Measurements from ENCODE around the gene TXNRD2. TPM values are rescaled to one million over a fixed set of nuclear protein-coding genes. Genes with fewer than 3 reads are reported as not detected.

TXNRD2 gene
- total RNA-seq, 1 donor: 19.5 TPM

DNA sequence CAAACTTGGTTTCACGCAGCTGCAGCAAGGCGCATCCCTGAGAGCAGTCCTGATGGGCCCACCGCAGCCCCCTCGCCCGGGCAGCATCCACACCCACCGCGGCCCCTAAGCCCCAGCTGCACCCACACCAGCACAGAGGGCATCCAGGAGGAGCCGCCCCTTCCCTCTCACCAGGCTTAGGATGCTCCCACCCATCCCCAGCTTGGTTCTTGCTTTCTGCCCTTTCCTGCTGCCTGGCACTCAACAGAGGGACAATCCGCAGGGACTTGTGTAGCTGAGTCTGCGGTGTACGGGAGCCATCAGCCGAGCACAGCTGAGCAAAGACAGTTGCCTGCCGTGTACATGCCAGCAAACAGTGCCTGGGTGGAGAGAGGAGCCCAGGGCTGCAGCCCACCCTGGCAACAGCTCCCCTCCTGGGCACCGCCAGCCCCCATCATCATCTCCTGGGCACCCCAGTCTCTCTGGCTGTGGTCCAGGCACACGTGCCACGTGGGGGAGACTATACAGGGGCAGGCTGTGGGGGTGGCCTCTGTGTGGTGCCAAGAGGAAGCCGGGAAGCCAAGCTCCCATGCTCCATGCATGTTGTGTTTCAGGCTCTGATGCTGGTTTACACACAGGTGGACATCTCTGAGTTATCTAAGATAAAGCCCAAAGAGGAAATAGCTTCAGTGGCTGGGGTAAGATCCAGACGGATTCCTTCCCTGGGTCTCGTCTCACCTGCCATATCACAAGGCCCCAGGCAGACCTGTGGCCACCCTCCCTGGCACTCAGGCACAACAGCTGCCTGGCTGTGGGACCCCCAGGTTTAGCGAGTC is 50.9 kb downstream of the TXNRD2 start:
- Histone ChIP-seq H3K4me1 (ENCODE audit: insufficient read depth, low read length) (peaks cover 30% of the 10 kb centered on the region), H3K27me3 (ENCODE audit: insufficient read depth, low read length) (no peaks in the 10 kb centered on the region), H3K4me2 (ENCODE audit: insufficient read depth, low read length) (no peak overlapping the region), H3K9me3 (ENCODE audit: low read depth, low read length) (no peaks in the 10 kb centered on the region), H3K27ac (ENCODE audit: low read depth, low read length) (peak overlapping the region; percentile 56), H3K36me3 (ENCODE audit: insufficient read depth, low read length) (peaks cover 5% of the 10 kb centered on the region), H3K4me3 (ENCODE audit: insufficient read depth, low read length) (no peak overlapping the region), H2AFZ (ENCODE audit: low read length) (no peak overlapping the region), H3K79me2 (ENCODE audit: insufficient read depth, low read length) (no peaks in the 10 kb centered on the region), H4K20me1 (ENCODE audit: insufficient read depth, low read length) (no peaks in the 10 kb centered on the region)
- DNase-seq (ENCODE audit: insufficient read length, low spot score, missing footprints): no peak
- TF ChIP-seq, protein P1, sequence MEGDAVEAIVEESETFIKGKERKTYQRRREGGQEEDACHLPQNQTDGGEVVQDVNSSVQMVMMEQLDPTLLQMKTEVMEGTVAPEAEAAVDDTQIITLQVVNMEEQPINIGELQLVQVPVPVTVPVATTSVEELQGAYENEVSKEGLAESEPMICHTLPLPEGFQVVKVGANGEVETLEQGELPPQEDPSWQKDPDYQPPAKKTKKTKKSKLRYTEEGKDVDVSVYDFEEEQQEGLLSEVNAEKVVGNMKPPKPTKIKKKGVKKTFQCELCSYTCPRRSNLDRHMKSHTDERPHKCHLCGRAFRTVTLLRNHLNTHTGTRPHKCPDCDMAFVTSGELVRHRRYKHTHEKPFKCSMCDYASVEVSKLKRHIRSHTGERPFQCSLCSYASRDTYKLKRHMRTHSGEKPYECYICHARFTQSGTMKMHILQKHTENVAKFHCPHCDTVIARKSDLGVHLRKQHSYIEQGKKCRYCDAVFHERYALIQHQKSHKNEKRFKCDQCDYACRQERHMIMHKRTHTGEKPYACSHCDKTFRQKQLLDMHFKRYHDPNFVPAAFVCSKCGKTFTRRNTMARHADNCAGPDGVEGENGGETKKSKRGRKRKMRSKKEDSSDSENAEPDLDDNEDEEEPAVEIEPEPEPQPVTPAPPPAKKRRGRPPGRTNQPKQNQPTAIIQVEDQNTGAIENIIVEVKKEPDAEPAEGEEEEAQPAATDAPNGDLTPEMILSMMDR (IDR thresholded peaks at IDR 0.05; ENCODE audit: extremely low read depth, low read depth, low read length): no peak

DNA sequence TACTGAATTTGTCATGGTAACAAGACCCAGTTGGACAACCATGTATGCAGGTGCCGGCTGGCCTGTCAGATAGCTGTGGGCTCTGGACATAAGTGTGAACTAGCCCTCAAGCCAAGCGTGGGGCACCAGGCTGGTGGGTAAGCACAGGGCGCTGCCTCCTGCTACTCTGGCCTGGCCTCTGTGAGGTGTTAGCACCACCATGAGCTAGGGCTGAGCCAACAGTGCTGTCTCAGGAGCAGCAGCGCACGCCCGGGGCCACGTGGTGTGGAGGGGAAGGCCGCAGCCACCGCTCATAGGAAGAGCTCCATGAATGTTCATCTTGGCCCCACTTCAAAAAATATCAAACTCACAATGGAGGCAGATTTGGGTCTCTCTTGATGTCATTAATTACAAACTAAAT is 51.7 kb downstream of the TXNRD2 start:
- DNase-seq (ENCODE audit: insufficient read length, low spot score, missing footprints): no peak
- no peak overlapping the region for H3K4me2 ChIP-seq (ENCODE audit: insufficient read depth, low read length)
- peaks cover 4% of the 10 kb centered on the region for H3K36me3 ChIP-seq (ENCODE audit: insufficient read depth, low read length)
- no peak overlapping the region for H2AFZ ChIP-seq (ENCODE audit: low read length)
- H3K27me3 ChIP-seq (ENCODE audit: insufficient read depth, low read length): no peaks in the 10 kb centered on the region
- H3K9me3 ChIP-seq (ENCODE audit: low read depth, low read length): no peaks in the 10 kb centered on the region
- TF ChIP-seq, protein P1 (IDR thresholded peaks at IDR 0.05; ENCODE audit: extremely low read depth, low read depth, low read length): no peak
- no peaks in the 10 kb centered on the region for H4K20me1 ChIP-seq (ENCODE audit: insufficient read depth, low read length)
- H3K79me2 ChIP-seq (ENCODE audit: insufficient read depth, low read length): no peaks in the 10 kb centered on the region
- H3K4me1 ChIP-seq (ENCODE audit: insufficient read depth, low read length): peaks cover 30% of the 10 kb centered on the region
- no peak overlapping the region for H3K4me3 ChIP-seq (ENCODE audit: insufficient read depth, low read length)
- no peak overlapping the region for H3K27ac ChIP-seq (ENCODE audit: low read depth, low read length)

DNA sequence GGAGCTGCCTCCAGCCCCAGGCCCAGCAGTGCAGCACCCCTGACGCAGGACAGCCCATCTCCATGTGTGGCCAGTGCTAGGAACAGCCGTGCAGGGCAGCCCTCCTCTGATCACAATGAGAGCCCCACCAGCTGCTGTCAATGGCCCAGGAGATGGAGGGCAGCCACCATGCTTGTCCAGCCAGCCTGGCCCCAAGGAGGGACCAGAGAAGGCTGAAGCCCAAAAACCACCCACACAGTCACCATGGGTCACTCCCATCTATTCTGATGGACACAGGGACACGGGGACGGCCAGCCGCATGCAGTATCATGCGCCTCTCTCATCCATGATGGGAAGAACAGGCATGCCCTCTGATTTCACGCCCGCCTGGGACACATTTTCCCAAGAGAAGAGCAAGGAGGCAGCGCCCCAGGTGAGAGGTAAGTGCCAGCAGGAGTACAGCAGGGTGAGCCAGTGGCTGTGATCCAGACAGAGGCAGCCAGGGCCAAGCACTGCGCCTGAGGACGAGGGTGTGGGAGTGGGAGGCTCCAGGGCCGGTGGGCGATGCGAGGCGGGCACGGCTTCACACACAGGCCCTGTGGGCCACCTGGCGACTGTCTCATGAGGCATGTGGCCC is 53.4 kb downstream of the TXNRD2 start:
- peaks cover 30% of the 10 kb centered on the region for H3K4me1 ChIP-seq (ENCODE audit: insufficient read depth, low read length)
- TF ChIP-seq, protein P1 (IDR thresholded peaks at IDR 0.05; ENCODE audit: extremely low read depth, low read depth, low read length): no peak

DNA sequence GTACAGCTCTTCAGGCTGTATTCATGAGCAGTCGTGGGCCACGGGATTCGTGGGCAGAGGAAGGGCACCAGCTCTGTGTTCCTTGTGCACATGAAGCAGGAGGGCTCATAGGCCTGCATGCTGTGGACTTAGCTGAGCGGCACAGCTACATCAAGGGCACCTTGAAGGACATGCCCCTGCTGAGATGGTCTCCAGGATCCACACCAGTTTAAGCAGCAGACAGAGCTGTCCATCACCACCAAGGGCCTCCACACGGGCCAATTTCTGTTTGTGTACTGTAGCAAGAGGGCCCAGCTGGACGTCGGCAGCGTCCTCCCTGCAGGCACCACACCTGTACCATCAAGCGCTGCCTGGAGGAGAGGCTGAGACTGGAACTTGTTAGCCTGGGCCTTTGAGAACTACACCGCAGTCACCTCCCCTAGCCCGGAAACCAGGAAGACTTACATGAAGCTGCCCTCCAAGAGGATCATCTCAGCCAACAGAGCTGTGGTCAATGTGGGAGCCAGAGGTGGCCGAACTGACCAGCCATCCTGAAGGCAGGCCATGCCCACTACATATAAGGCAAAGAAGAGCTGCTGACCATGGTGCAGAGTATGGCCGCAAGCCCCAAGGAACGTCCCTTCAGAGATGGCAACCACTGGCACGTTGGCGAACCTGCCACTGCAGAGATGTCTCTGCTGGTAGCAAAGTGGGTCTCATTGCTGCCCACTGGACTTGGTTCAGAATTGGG is 54.2 kb downstream of the TXNRD2 start:
- H3K4me1 ChIP-seq (ENCODE audit: insufficient read depth, low read length): peaks cover 24% of the 10 kb centered on the region
- H3K27me3 ChIP-seq (ENCODE audit: insufficient read depth, low read length): no peaks in the 10 kb centered on the region
- no peaks in the 10 kb centered on the region for H4K20me1 ChIP-seq (ENCODE audit: insufficient read depth, low read length)
- TF ChIP-seq, protein P1 (IDR thresholded peaks at IDR 0.05; ENCODE audit: extremely low read depth, low read depth, low read length): no peak
- no peak overlapping the region for H3K4me2 ChIP-seq (ENCODE audit: insufficient read depth, low read length)
- no peaks in the 10 kb centered on the region for H3K9me3 ChIP-seq (ENCODE audit: low read depth, low read length)
- peak; percentile 38 for DNase-seq (ENCODE audit: insufficient read length, low spot score, missing footprints)
- H3K36me3 ChIP-seq (ENCODE audit: insufficient read depth, low read length): no peaks in the 10 kb centered on the region
- no peak overlapping the region for H3K27ac ChIP-seq (ENCODE audit: low read depth, low read length)
- no peaks in the 10 kb centered on the region for H3K79me2 ChIP-seq (ENCODE audit: insufficient read depth, low read length)
- no peak overlapping the region for H3K4me3 ChIP-seq (ENCODE audit: insufficient read depth, low read length)
- no peak overlapping the region for H2AFZ ChIP-seq (ENCODE audit: low read length)

More for the DNA sequence above, 53.4 kb downstream of the TXNRD2 start:
- peak; percentile 45 for DNase-seq (ENCODE audit: insufficient read length, low spot score, missing footprints)
- H3K27me3 ChIP-seq (ENCODE audit: insufficient read depth, low read length): no peaks in the 10 kb centered on the region
- no peaks in the 10 kb centered on the region for H3K79me2 ChIP-seq (ENCODE audit: insufficient read depth, low read length)
- H2AFZ ChIP-seq (ENCODE audit: low read length): no peak overlapping the region
- H4K20me1 ChIP-seq (ENCODE audit: insufficient read depth, low read length): no peaks in the 10 kb centered on the region
- H3K27ac ChIP-seq (ENCODE audit: low read depth, low read length): no peak overlapping the region
- no peaks in the 10 kb centered on the region for H3K36me3 ChIP-seq (ENCODE audit: insufficient read depth, low read length)
- H3K4me3 ChIP-seq (ENCODE audit: insufficient read depth, low read length): no peak overlapping the region
- no peak overlapping the region for H3K4me2 ChIP-seq (ENCODE audit: insufficient read depth, low read length)
- no peaks in the 10 kb centered on the region for H3K9me3 ChIP-seq (ENCODE audit: low read depth, low read length)

All from osteoblast (primary cell).